H1 (cell line): ENCODE data around the gene GARNL3. TPM values are rescaled to one million over a fixed set of nuclear protein-coding genes. Genes with fewer than 3 reads are reported as not detected.

Experiments
- CHD7 ChIP-seq: fragments of 300-600 bp; sonication (generic); IDR thresholded peaks from 2 replicates; pipeline ENCODE4 v1.7.1; 2012; ENCODE audit warnings: low read length, moderate library complexity, mild to moderate bottlenecking, inconsistent platforms; ENCODE audit not compliant: insufficient replicate concordance
- JUND ChIP-seq: IDR thresholded peaks from 2 replicates; pipeline ENCODE4 v1.6.1; 2011; ENCODE audit warnings: mild to moderate bottlenecking, improper control_type of control experiment, low read length
- KDM1A ChIP-seq: fragments of 200-600, 300-600 bp; sonication (generic); IDR thresholded peaks from 2 replicates; pipeline ENCODE4 v1.7.1; 2016; ENCODE audit warnings: mild to moderate bottlenecking, low read length, borderline replicate concordance
- RAD21 ChIP-seq, 2 experiments: IDR thresholded peaks in 1 of 2; conservative IDR thresholded peaks in 1 of 2; 2 replicates each; pipeline ENCODE4 v1.6.1; 2011; ENCODE audit warnings: low read depth in 2 of 2, low read length in 2 of 2, improper control_type of control experiment in 1 of 2, inconsistent platforms in 1 of 2, mild to moderate bottlenecking in 1 of 2, moderate library complexity in 1 of 2
- SIRT6 ChIP-seq: IDR thresholded peaks from one replicate; pipeline ENCODE4 v1.7.1; 2012; ENCODE audit warnings: low read length, inconsistent platforms
- polyA plus RNA-seq, 7 experiments: library from polyadenylated mRNA; depleted of rRNA in 3 of 7; stranded (reverse) in 5 of 7; unstranded in 2 of 7; fragments of >200 nt in 5 of 7; fragments of 200-250 nt in 2 of 7; gene quantifications; 1 replicate in 5 of 7; 2 replicates in 1 of 7; 4 replicates in 1 of 7; pipeline versions ENCODE4 v1.2.1 to v1.2.3, GENCODE V29; 2011 to 2013; ENCODE audit warnings: missing spikeins in 2 of 7, mixed read lengths in 2 of 7
- total RNA-seq: library from RNA; stranded (reverse); fragmentation: NEBNext Ultra II Directional; extraction: Animal tissue kit (Norgen Biotek cat#: 25700); gene quantifications from 2 replicates; pipeline ENCODE4 v1.2.1, GENCODE V29; 2021
- TF ChIP-seq, protein P1 (sequence below), 3 experiments: IDR thresholded peaks; 1 replicate in 2 of 3; 2 replicates in 1 of 3; pipeline versions ENCODE4 v1.5.1 to v1.6.1; 2011; ENCODE audit warnings: low read length in 3 of 3, mild to moderate bottlenecking in 3 of 3, inconsistent platforms in 2 of 3, low read depth in 1 of 3, moderate library complexity in 1 of 3; ENCODE audit not compliant: insufficient read depth in 1 of 3; ENCODE audit errors: control extremely low read depth in 1 of 3

The GARNL3 gene
- total and polyA plus RNA-seq, 2 of the 8 experiments (the other 6 are each of a cell fraction or from before 2014, with no cell fraction given): 6.5 to 18.3 TPM

GRCh38 chr9:127396808-127397645 lies 132.5 kb downstream of the GARNL3 start, which contains the start of gene SLC2A8 (continued):
- no peak for TF ChIP-seq CHD7
- no peak for TF ChIP-seq KDM1A
- TF ChIP-seq RAD21 (IDR thresholded peaks at IDR 0.05 in 1 of 2, conservative IDR thresholded peaks at IDR 0.05 in 1 of 2; ENCODE audit: low read depth in 2 of 2, low read length in 2 of 2): peak in 1 of 2 experiments; percentile 25; a peak in 1 of 4 replicates
- no peak for TF ChIP-seq JUND
- TF ChIP-seq SIRT6: no peak
- TF ChIP-seq, protein P1, sequence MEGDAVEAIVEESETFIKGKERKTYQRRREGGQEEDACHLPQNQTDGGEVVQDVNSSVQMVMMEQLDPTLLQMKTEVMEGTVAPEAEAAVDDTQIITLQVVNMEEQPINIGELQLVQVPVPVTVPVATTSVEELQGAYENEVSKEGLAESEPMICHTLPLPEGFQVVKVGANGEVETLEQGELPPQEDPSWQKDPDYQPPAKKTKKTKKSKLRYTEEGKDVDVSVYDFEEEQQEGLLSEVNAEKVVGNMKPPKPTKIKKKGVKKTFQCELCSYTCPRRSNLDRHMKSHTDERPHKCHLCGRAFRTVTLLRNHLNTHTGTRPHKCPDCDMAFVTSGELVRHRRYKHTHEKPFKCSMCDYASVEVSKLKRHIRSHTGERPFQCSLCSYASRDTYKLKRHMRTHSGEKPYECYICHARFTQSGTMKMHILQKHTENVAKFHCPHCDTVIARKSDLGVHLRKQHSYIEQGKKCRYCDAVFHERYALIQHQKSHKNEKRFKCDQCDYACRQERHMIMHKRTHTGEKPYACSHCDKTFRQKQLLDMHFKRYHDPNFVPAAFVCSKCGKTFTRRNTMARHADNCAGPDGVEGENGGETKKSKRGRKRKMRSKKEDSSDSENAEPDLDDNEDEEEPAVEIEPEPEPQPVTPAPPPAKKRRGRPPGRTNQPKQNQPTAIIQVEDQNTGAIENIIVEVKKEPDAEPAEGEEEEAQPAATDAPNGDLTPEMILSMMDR (IDR thresholded peaks at IDR 0.05; ENCODE audit: control extremely low read depth in 1 of 3, insufficient read depth in 1 of 3, low read depth in 1 of 3, low read length in 3 of 3): 0 out of 4 replicates have a peak, but pooled peaks of 1 of the 3 experiments have one; percentile 6
